ENCODE measurements around the gene CR1.
"Not testable (repeated sequence)": the region's sequence is repeated elsewhere in the genome, so short reads cannot be mapped to it uniquely, and the experiment has no call there.

Gene CR1

DNA sequence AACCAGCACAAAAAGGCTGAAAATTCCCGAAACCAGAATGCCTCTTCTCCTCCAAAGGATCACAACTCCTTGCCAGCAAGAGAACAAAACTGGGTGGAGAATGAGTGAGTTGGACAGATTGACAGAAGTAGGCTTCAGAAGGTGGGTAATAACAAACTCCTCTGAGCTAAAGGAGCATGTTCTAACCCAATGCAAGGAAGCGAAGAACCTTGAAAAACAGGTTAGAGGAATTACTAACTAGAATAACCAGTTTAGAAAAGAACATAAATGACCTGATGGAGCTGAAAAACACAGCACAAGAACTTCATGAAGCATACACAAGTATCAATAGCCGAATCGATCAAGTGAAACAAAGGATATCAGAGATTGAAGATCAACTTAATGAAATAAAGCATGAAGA, 93.5 kb downstream of the CR1 start:
- not testable (repeated sequence) for H3K4ac ChIP-seq (ENCODE audit: low read length); H2AFZ ChIP-seq (ENCODE audit: low read length); H3K18ac ChIP-seq (ENCODE audit: low read length); H3K27me3 ChIP-seq (ENCODE audit: control insufficient read depth in 3 of 3, insufficient read depth in 3 of 3, low read depth in 1 of 3, low read length in 3 of 3); H3K4me2 ChIP-seq (ENCODE audit: insufficient read depth, low read length, poor library complexity, severe bottlenecking); H3K23ac ChIP-seq (ENCODE audit: low read depth, low read length, poor library complexity); H4K8ac ChIP-seq (ENCODE audit: low read depth, low read length); H3K4me3 ChIP-seq (ENCODE audit: low read length in 2 of 2); H3K9me3 ChIP-seq (replicated peaks in 1 of 2; ENCODE audit: control insufficient read depth in 2 of 2, insufficient read depth in 1 of 2, low read depth in 1 of 2, low read length in 2 of 2); H2BK5ac ChIP-seq (ENCODE audit: low read length); H2BK12ac ChIP-seq (ENCODE audit: low read length); H3K9ac ChIP-seq (ENCODE audit: low read depth, low read length, poor library complexity); H3K36me3 ChIP-seq (replicated peaks in 1 of 2; ENCODE audit: control insufficient read depth in 2 of 2, insufficient read depth in 2 of 2, low read length in 2 of 2); H3K4me1 ChIP-seq (ENCODE audit: control insufficient read depth in 2 of 2, insufficient read depth in 1 of 2, low read depth in 1 of 2, low read length in 2 of 2); H2AK5ac ChIP-seq (ENCODE audit: low read depth, low read length); H3K79me1 ChIP-seq (ENCODE audit: low read depth, low read length); H2BK120ac ChIP-seq (ENCODE audit: low read depth, low read length); H3K27ac ChIP-seq (replicated peaks; ENCODE audit: low read length); H3K14ac ChIP-seq (ENCODE audit: low read length); H2BK15ac ChIP-seq (ENCODE audit: low read length); H4K91ac ChIP-seq (ENCODE audit: low read depth, low read length, poor library complexity); DNase-seq (ENCODE audit: low spot score)
- WGBS, 2 donors (ENCODE audit: extremely low coverage in 2 of 2, insufficient read length in 2 of 2, insufficient replicate concordance in 1 of 2), result no CpG with 5 or more reads among the region's 4 CpGs

DNA sequence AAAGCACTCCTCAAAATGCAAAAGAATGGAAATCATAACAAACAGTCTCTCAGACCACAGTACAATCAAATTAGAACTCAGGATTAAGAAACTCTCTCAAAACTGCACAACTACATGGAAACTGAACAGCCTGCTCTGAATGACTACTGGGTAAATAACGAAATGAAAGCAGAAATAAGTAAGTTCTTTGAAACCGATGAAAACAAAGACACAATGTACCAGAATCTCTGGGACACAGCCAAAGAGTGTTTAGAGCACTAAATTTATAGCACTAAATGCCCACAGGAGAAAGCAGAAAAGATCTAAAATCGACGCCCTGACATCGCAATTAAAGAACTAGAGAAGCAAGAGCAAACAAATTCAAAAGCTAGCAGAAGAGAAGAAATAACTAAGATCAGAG, 95.2 kb downstream of the CR1 start:
- H3K14ac ChIP-seq (ENCODE audit: low read length); H3K23ac ChIP-seq (ENCODE audit: low read depth, low read length, poor library complexity); H3K9ac ChIP-seq (ENCODE audit: low read depth, low read length, poor library complexity); H2BK12ac ChIP-seq (ENCODE audit: low read length); H3K18ac ChIP-seq (ENCODE audit: low read length); H3K4me2 ChIP-seq (ENCODE audit: insufficient read depth, low read length, poor library complexity, severe bottlenecking); H3K4me1 ChIP-seq (ENCODE audit: control insufficient read depth in 2 of 2, insufficient read depth in 1 of 2, low read depth in 1 of 2, low read length in 2 of 2); H3K9me3 ChIP-seq (replicated peaks in 1 of 2; ENCODE audit: control insufficient read depth in 2 of 2, insufficient read depth in 1 of 2, low read depth in 1 of 2, low read length in 2 of 2); H4K91ac ChIP-seq (ENCODE audit: low read depth, low read length, poor library complexity); H2BK15ac ChIP-seq (ENCODE audit: low read length); H2AFZ ChIP-seq (ENCODE audit: low read length); DNase-seq (ENCODE audit: low spot score); H3K79me1 ChIP-seq (ENCODE audit: low read depth, low read length); H3K27me3 ChIP-seq (ENCODE audit: control insufficient read depth in 3 of 3, insufficient read depth in 3 of 3, low read depth in 1 of 3, low read length in 3 of 3); H3K36me3 ChIP-seq (replicated peaks in 1 of 2; ENCODE audit: control insufficient read depth in 2 of 2, insufficient read depth in 2 of 2, low read length in 2 of 2); H3K4me3 ChIP-seq (ENCODE audit: low read length in 2 of 2); H2BK120ac ChIP-seq (ENCODE audit: low read depth, low read length); H2AK5ac ChIP-seq (ENCODE audit: low read depth, low read length); H3K27ac ChIP-seq (replicated peaks; ENCODE audit: low read length); H4K8ac ChIP-seq (ENCODE audit: low read depth, low read length); H3K4ac ChIP-seq (ENCODE audit: low read length); H2BK5ac ChIP-seq (ENCODE audit: low read length): not testable (repeated sequence)
- no CpG with 5 or more reads among the region's 5 CpGs for WGBS, 2 donors (ENCODE audit: extremely low coverage in 2 of 2, insufficient read length in 2 of 2, insufficient replicate concordance in 1 of 2)

DNA sequence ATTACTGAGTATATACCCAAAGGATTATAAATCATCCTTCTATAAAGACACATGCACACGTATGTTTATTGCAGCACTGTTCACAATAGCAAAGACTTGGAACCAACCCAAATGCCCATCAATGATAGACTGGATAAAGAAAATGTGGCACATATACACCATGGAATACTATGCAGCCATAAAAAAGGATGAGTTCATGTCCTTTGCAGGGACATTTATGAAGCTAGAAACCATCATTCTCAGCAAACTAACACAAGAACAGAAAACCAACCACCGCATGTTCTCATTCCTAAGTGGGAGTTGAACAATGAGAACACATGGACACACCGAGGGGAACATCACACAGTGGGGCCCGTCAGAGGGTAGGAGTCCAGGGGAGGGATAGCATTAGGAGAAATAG, 98.1 kb downstream of the CR1 start:
- H3K9me3 ChIP-seq (replicated peaks in 1 of 2; ENCODE audit: control insufficient read depth in 2 of 2, insufficient read depth in 1 of 2, low read depth in 1 of 2, low read length in 2 of 2); H2BK5ac ChIP-seq (ENCODE audit: low read length): not testable (repeated sequence)
- no CpG with 5 or more reads among the region's 4 CpGs for WGBS, 2 donors (ENCODE audit: extremely low coverage in 2 of 2, insufficient read length in 2 of 2, insufficient replicate concordance in 1 of 2)

DNA sequence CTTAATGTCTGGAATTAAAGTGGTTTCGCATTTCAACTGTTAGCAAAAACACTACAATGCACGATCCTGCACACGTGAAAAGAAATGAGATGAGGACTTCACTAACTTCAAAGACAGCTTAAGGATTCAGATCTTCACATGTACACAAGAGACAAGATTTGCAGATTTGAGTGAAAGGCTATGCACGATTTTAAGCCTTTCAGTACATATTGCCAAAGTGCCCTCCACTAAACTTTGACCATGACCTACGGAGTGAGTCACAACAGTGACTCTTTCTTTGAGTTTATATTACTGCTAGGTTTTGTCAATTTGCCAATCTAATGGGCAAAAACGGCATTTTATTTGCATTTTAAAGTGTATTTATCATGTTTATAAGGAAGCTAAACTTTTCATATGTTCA, 107.8 kb downstream of the CR1 start:
- H3K18ac ChIP-seq (ENCODE audit: low read length), result no peak overlapping the region
- DNase-seq (ENCODE audit: low spot score), result no peak
- no peak overlapping the region for H3K4me3 ChIP-seq (ENCODE audit: low read length in 2 of 2)
- H2AFZ ChIP-seq (ENCODE audit: low read length), result no peak overlapping the region
- no peak overlapping the region for H3K9ac ChIP-seq (ENCODE audit: low read depth, low read length, poor library complexity)
- no peak overlapping the region for H2BK120ac ChIP-seq (ENCODE audit: low read depth, low read length)
- no peaks in the 10 kb centered on the region for H3K4me1 ChIP-seq (ENCODE audit: control insufficient read depth in 2 of 2, insufficient read depth in 1 of 2, low read depth in 1 of 2, low read length in 2 of 2)
- H3K9me3 ChIP-seq (replicated peaks in 1 of 2; ENCODE audit: control insufficient read depth in 2 of 2, insufficient read depth in 1 of 2, low read depth in 1 of 2, low read length in 2 of 2), result no peaks in the 10 kb centered on the region
- no peak overlapping the region for H3K27ac ChIP-seq (replicated peaks; ENCODE audit: low read length)
- H2BK15ac ChIP-seq (ENCODE audit: low read length), result no peak overlapping the region
- H3K4me2 ChIP-seq (ENCODE audit: insufficient read depth, low read length, poor library complexity, severe bottlenecking), result no peak overlapping the region
- H4K8ac ChIP-seq (ENCODE audit: low read depth, low read length), result no peak overlapping the region
- no peak overlapping the region for H2BK5ac ChIP-seq (ENCODE audit: low read length)
- H4K91ac ChIP-seq (ENCODE audit: low read depth, low read length, poor library complexity), result no peak overlapping the region
- H2BK12ac ChIP-seq (ENCODE audit: low read length), result no peak overlapping the region
- no CpG with 5 or more reads among the region's 6 CpGs for WGBS, 2 donors (ENCODE audit: extremely low coverage in 2 of 2, insufficient read length in 2 of 2, insufficient replicate concordance in 1 of 2)
- no peak overlapping the region for H2AK5ac ChIP-seq (ENCODE audit: low read depth, low read length)
- H3K36me3 ChIP-seq (replicated peaks in 1 of 2; ENCODE audit: control insufficient read depth in 2 of 2, insufficient read depth in 2 of 2, low read length in 2 of 2), result no peaks in the 10 kb centered on the region
- no peak overlapping the region for H3K4ac ChIP-seq (ENCODE audit: low read length)
- H3K79me1 ChIP-seq (ENCODE audit: low read depth, low read length), result no peaks in the 10 kb centered on the region
- no peak overlapping the region for H3K14ac ChIP-seq (ENCODE audit: low read length)
- H3K27me3 ChIP-seq (ENCODE audit: control insufficient read depth in 3 of 3, insufficient read depth in 3 of 3, low read depth in 1 of 3, low read length in 3 of 3), result no peaks in the 10 kb centered on the region
- H3K23ac ChIP-seq (ENCODE audit: low read depth, low read length, poor library complexity), result no peak overlapping the region

More for the DNA sequence above, 98.1 kb downstream of the CR1 start:
- DNase-seq (ENCODE audit: low spot score); H3K4me3 ChIP-seq (ENCODE audit: low read length in 2 of 2); H3K9ac ChIP-seq (ENCODE audit: low read depth, low read length, poor library complexity); H3K23ac ChIP-seq (ENCODE audit: low read depth, low read length, poor library complexity); H3K36me3 ChIP-seq (replicated peaks in 1 of 2; ENCODE audit: control insufficient read depth in 2 of 2, insufficient read depth in 2 of 2, low read length in 2 of 2); H3K4me2 ChIP-seq (ENCODE audit: insufficient read depth, low read length, poor library complexity, severe bottlenecking); H3K4ac ChIP-seq (ENCODE audit: low read length); H3K27me3 ChIP-seq (ENCODE audit: control insufficient read depth in 3 of 3, insufficient read depth in 3 of 3, low read depth in 1 of 3, low read length in 3 of 3); H2AFZ ChIP-seq (ENCODE audit: low read length); H2AK5ac ChIP-seq (ENCODE audit: low read depth, low read length); H4K8ac ChIP-seq (ENCODE audit: low read depth, low read length); H3K14ac ChIP-seq (ENCODE audit: low read length); H2BK120ac ChIP-seq (ENCODE audit: low read depth, low read length); H2BK12ac ChIP-seq (ENCODE audit: low read length); H2BK15ac ChIP-seq (ENCODE audit: low read length); H3K18ac ChIP-seq (ENCODE audit: low read length); H3K4me1 ChIP-seq (ENCODE audit: control insufficient read depth in 2 of 2, insufficient read depth in 1 of 2, low read depth in 1 of 2, low read length in 2 of 2); H4K91ac ChIP-seq (ENCODE audit: low read depth, low read length, poor library complexity); H3K79me1 ChIP-seq (ENCODE audit: low read depth, low read length); H3K27ac ChIP-seq (replicated peaks; ENCODE audit: low read length): not testable (repeated sequence)
